Subcutaneous adipose tissue (tissue), 4 donors: ENCODE measurements around the gene CILP2. TPM values are rescaled to one million over a fixed set of nuclear protein-coding genes. Genes with fewer than 3 reads are reported as not detected.

Experiments
- total RNA-seq, 4 donors: library from RNA; depleted of rRNA; stranded (reverse); fragments of >200 nt; gene quantifications; one replicate each; pipeline ENCODE4 v1.1.0, GENCODE V29; 2016
- TF ChIP-seq, protein P1 (sequence below): fragments of 450-650 bp; IDR thresholded peaks from one replicate; pipeline ENCODE4 v1.5.1; 2016; ENCODE audit warnings: low read depth, mild to moderate bottlenecking, control low read depth, antibody characterized with exemption, moderate library complexity

CILP2 gene
- total RNA-seq, 4 donors from 2014 or later = 0.38 to 0.85 TPM; not detected in 2

DNA sequence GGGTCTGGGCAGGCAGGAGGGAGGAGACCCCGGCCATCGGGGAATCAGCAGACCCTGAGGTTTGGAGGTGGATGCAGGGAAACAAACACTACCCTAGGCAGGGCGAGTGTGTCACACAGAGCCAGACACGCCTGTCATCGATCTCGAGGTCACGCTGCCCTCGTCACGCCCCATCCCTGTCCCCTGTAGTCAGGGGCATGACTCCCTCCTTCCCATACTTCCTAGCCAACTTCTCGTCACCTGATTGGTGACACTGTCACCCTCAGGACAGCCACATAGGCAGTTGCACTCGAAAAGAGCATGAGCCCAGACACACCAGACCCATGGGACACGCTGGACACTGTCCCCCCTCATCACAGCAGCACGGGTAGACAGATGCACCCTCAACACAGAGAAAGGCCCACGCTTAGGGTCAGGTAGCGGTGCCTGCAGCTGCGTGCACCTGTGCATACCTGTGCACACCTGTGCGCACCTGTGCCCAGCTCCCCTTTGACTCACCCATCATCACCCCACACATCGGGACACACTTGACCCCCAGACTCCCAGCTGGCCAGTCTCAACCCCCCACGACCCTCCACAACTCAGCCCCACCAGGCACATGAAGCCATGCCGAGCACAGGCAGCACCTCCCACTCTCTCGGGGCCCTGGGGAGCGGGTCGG, 11.9 kb downstream of the CILP2 start:
- TF ChIP-seq, protein P1, sequence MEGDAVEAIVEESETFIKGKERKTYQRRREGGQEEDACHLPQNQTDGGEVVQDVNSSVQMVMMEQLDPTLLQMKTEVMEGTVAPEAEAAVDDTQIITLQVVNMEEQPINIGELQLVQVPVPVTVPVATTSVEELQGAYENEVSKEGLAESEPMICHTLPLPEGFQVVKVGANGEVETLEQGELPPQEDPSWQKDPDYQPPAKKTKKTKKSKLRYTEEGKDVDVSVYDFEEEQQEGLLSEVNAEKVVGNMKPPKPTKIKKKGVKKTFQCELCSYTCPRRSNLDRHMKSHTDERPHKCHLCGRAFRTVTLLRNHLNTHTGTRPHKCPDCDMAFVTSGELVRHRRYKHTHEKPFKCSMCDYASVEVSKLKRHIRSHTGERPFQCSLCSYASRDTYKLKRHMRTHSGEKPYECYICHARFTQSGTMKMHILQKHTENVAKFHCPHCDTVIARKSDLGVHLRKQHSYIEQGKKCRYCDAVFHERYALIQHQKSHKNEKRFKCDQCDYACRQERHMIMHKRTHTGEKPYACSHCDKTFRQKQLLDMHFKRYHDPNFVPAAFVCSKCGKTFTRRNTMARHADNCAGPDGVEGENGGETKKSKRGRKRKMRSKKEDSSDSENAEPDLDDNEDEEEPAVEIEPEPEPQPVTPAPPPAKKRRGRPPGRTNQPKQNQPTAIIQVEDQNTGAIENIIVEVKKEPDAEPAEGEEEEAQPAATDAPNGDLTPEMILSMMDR = no peak

DNA sequence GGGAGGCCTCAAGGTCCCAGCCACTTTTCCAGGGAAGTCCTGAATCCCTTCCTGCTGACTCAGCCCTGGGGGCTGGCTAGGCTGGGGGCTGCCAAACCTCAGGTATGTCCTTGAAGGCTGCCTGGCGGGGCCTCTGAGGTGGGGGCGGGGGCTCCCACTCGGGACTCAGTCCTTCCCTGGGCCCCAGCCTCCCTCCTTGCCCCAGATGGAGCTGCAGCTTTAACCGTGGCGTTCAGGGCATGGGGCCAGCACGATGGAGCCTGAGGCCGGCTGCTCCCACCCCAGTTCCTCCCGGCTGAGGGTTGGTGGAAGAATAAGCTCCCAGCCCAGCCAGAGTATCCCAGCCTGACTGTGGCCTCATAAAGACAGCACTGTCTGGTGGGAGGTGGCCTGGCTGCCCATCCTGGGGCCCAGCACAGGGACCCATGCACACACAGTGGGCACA, 12.4 kb downstream of the CILP2 start:
- TF ChIP-seq, protein P1 = no peak

DNA sequence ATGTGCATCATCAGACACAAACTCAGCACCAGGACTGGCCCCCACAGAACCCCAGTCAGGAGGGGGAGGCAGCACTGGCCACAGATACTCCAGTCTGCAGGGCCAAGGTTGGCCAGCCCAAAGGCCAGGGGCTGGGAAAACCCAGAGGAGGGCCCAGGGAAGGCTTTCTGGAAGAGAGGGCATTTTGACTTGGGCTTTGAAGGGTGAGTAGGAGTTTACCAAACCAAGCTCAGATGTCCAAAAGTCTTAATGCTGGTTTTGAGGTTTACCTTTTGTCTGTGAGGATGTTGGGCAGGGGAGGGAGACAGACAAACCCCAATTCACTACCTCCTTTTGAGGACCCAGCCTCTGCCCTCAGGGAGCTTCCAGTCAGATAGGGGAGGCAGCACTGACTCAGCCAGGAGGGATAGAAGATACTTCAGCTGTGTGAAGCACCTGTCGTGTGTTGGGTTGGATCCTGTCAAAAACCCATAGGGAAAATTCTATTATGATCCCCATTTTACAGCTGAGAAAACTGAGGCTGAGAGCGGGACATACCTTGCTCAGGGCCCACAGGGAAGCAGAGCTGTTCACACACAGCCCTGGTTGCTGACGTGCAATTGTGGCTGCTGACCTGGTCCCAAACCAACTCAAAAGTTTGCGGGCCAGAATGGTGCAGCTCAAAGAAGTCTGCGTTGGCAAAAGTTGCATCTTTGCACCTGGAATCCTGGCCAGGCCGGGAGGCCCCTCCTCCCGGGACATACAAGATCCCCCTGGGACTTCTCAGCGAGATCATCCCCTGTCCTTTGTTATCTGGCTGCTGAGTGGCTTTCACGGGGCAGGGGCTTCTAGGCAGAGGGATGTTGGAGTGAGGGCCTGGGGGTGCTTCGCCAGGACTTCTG, 13.1 kb downstream of the CILP2 start:
- TF ChIP-seq, protein P1 = no peak

DNA sequence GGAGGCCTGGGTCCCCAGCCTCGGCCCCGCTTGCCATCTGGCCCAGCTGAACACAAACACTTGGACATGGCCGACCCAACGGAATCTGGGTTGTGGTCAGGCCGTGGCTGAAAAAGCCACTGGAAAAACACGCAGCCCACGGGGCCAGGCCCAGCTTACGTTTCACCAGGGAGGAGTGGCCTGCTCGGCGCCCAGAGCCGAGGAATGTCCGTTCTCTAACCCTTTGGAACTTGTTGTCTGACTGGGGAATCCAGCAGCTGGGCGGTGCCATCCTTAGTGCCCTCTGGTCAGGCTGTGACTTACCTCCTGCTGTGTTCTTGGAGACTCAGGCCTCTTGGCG, 13.8 kb downstream of the CILP2 start:
- TF ChIP-seq, protein P1 = no peak

DNA sequence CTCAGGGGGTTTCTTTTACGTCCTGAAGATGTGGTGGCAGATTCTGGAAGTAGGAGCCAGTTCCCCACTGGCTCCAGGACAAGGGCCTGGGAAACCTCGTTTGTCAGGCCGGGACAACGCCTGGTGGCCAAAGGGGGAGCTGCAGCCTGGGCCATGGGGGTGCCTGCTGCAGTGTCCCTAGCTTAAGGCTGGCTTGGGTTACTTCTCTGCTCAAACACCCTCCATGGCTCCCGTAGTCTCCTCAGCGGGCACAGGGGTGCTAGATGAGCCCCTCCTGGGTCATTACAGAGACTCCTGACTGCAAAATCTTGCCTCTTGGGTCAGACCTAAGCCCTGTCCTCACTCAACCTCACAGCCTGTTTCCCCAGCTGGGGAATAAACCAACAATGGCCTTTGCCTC, 14.7 kb downstream of the CILP2 start:
- TF ChIP-seq, protein P1 = no peak

DNA sequence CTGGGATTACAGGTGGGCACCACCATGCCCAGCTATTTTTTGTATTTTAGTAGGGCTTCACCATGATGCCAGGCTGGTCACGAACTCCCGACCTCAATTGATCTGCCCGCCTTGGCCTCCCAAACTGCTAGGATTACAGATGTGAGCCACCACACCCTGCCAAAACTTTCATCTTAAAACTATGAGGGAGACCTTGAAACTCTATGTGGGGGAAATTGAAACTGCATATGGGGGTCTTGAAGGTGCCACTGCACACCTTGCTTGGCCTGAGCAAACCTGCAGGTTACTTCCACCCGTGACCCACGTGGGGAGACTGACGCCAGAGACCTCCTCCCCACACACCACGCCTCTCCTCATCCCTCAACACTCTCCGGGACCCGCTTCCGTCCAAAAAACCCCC, 15.6 kb downstream of the CILP2 start:
- TF ChIP-seq, protein P1 = no peak
